ENCODE results near the gene GDAP1L1. TPM values are rescaled to one million over a fixed set of nuclear protein-coding genes. Genes with fewer than 3 reads are reported as not detected.

Gene GDAP1L1
- total and polyA plus RNA-seq, 2 of the 4 experiments (the other 2 are of a cell fraction), result not detected

- H3K56ac ChIP-seq (ENCODE audit: extremely low read depth, insufficient read depth, low read length), result no peak overlapping the region
- no peak overlapping the region for H2BK120ac ChIP-seq (ENCODE audit: low read depth, low read length)
- BruUV-seq (replicated peaks), result no TSS peak
- H3K4me1 ChIP-seq (ENCODE audit: control insufficient read depth, insufficient read depth, low read length), result no peaks in the 10 kb centered on the region
- no peaks in the 10 kb centered on the region for H3K9me3 ChIP-seq (ENCODE audit: control insufficient read depth, insufficient read depth, low read length)
- CTCF ChIA-PET, result no interaction called here
- H2AK9ac ChIP-seq (replicated peaks; ENCODE audit: low read depth, low read length, poor library complexity), result no peak overlapping the region
- H3K27ac ChIP-seq (ENCODE audit: insufficient read depth, low read length), result no peak overlapping the region
- in situ Hi-C loops (cut with MboI; ENCODE audit: low sequenced_read_pairs), result no loop called here
- H3K4me3 ChIP-seq (ENCODE audit: insufficient read depth, low read depth, low read length), result no peak overlapping the region
- H2AFZ ChIP-seq (replicated peaks; ENCODE audit: low read length, poor library complexity), result no peak overlapping the region
- H3K9ac ChIP-seq (ENCODE audit: low read depth, low read length), result no peak overlapping the region
- no peaks in the 10 kb centered on the region for H4K20me1 ChIP-seq (ENCODE audit: insufficient read depth, low read length)
- H3K27me3 ChIP-seq (ENCODE audit: control insufficient read depth, insufficient read depth, low read length), result peaks cover 16% of the 10 kb centered on the region
- no peak overlapping the region for H2BK15ac ChIP-seq (ENCODE audit: low read depth, low read length)
- no peak overlapping the region for H2BK20ac ChIP-seq (ENCODE audit: low read depth, low read length)
- H4K8ac ChIP-seq (ENCODE audit: low read depth in 2 of 2, low read length in 2 of 2), result no peak overlapping the region
- H3K18ac ChIP-seq (ENCODE audit: low read depth, low read length), result no peak overlapping the region
- H2BK5ac ChIP-seq (ENCODE audit: low read depth, low read length, poor library complexity, severe bottlenecking), result no peak overlapping the region
- 37% methylated on average over 7 of the region's 14 CpGs; no CpG with 5 or more reads in 1 of the 2 experiments for whole genome bisulfite sequencing, 2 experiments (ENCODE audit: extremely low coverage in 2 of 2, insufficient read length in 1 of 2)
- DNase-seq, result no peak
- intact Hi-C loops (cut with micrococcal nuclease), result no loop called here
- H3K4me2 ChIP-seq (ENCODE audit: low read depth, low read length), result no peak overlapping the region
- no peak overlapping the region for H3K14ac ChIP-seq (replicated peaks; ENCODE audit: low read depth, low read length)
- no peaks in the 10 kb centered on the region for H3K36me3 ChIP-seq (ENCODE audit: control insufficient read depth, insufficient read depth, low read length)
- H4K91ac ChIP-seq (ENCODE audit: insufficient read depth, low read depth, low read length), result no peak overlapping the region
- H3K4ac ChIP-seq (ENCODE audit: low read depth, low read length), result no peak overlapping the region
- no peak for ATAC-seq (ENCODE audit: low read depth)
- TF ChIP-seq CEBPB (IDR thresholded peaks at IDR 0.05; ENCODE audit: low read depth, low read length), result no peak
- no peak for TF ChIP-seq ELK1 (IDR thresholded peaks at IDR 0.05; ENCODE audit: borderline replicate concordance, low read depth, low read length)
- TF ChIP-seq POLR2A (IDR thresholded peaks at IDR 0.05; ENCODE audit: low read depth, low read length), result no peak
- no peak for TF ChIP-seq CTCF (conservative IDR thresholded peaks at IDR 0.05; ENCODE audit: low read depth, low read length)
- TF ChIP-seq CHD1 (IDR thresholded peaks at IDR 0.05; ENCODE audit: low read depth, low read length), result no peak
- H3K23ac ChIP-seq (ENCODE audit: low read depth, low read length), result no peak overlapping the region
- POLR2A ChIA-PET (ENCODE audit: unreplicated experiment), result no interaction called here
- dilution Hi-C loops (cut with HindIII; ENCODE audit: low sequenced_read_pairs, unreplicated experiment), result no loop called here
- H3K79me1 ChIP-seq (ENCODE audit: low read depth in 1 of 2, low read length in 2 of 2), result no peaks in the 10 kb centered on the region
- no peak overlapping the region for H2AK5ac ChIP-seq (ENCODE audit: low read depth, low read length)
- 0 out of 2 replicates have a peak, but pooled peaks cover 3% of the 10 kb centered on the region for H3K9me1 ChIP-seq (ENCODE audit: insufficient read depth, low read length)
- no peak overlapping the region for H4K5ac ChIP-seq (ENCODE audit: low read depth, low read length)
These were observed 25.0 kb downstream of the GDAP1L1 start for GRCh38 chr20:44271915-44272663.
